ENCODE results near the gene VPS13D.

DNA sequence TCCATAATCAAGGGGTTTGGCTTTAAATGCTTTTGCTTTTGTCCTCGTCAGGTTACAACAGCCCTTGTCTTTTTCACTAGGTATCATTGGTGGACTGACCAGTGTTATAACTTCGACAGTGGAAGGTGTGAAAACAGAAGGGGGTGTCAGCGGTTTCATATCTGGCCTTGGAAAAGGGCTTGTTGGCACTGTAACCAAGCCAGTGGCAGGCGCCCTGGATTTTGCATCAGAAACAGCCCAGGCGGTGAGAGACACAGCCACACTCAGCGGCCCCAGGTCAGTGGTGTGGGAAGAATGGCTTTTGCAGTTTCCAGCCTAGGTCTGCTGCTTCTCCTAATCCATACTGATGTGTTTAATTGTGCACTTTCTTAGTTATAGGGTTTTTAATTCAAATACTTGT lies 230.3 kb downstream of the VPS13D start:
- TF ChIP-seq, protein P1, sequence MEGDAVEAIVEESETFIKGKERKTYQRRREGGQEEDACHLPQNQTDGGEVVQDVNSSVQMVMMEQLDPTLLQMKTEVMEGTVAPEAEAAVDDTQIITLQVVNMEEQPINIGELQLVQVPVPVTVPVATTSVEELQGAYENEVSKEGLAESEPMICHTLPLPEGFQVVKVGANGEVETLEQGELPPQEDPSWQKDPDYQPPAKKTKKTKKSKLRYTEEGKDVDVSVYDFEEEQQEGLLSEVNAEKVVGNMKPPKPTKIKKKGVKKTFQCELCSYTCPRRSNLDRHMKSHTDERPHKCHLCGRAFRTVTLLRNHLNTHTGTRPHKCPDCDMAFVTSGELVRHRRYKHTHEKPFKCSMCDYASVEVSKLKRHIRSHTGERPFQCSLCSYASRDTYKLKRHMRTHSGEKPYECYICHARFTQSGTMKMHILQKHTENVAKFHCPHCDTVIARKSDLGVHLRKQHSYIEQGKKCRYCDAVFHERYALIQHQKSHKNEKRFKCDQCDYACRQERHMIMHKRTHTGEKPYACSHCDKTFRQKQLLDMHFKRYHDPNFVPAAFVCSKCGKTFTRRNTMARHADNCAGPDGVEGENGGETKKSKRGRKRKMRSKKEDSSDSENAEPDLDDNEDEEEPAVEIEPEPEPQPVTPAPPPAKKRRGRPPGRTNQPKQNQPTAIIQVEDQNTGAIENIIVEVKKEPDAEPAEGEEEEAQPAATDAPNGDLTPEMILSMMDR (IDR thresholded peaks at IDR 0.05) = no peak
- no peak for TF ChIP-seq POLR2A (IDR thresholded peaks at IDR 0.05)

All from uterus (tissue), 2 donors.